Stimulated activated CD8-positive, alpha-beta memory T cell treated with anti-CD3 and anti-CD28 coated beads, Interleukin-4, amount 100 ng/mL, for 48 hours (primary cell): Measurements from ENCODE around the gene SSPN.
A peak's percentile ranks its signal among the peaks of the same experiment; 100 is the strongest.

Experiments
- DNase-seq: peaks from one replicate; pipeline ENCODE4 v3.0.0-alpha.2; 2020

The SSPN gene

GRCh38 chr12:26188127-26188526 is 7.2 kb upstream of the SSPN start:
- no peak for DNase-seq

GRCh38 chr12:26188641-26189040 is 6.7 kb upstream of the SSPN start:
- DNase-seq = no peak

- no peak for DNase-seq
Measured at GRCh38 chr12:26192142-26192541, 3.2 kb upstream of the SSPN start.

- DNase-seq = no peak
Measured at GRCh38 chr12:26193539-26193938, 1.8 kb upstream of the SSPN start.

GRCh38 chr12:26195641-26196420 is 458 bp downstream of the SSPN start:
- DNase-seq = peak; percentile 30

- no peak for DNase-seq
Measured at GRCh38 chr12:26196421-26196716, 996 bp downstream of the SSPN start.

- DNase-seq = no peak
Measured at GRCh38 chr12:26197832-26198231, 2.5 kb downstream of the SSPN start.

GRCh38 chr12:26198742-26199141 is 3.4 kb downstream of the SSPN start:
- no peak for DNase-seq

- no peak for DNase-seq
Measured at GRCh38 chr12:26203167-26203780, 7.9 kb downstream of the SSPN start.

GRCh38 chr12:26204612-26205289 is 9.4 kb downstream of the SSPN start:
- no peak for DNase-seq

GRCh38 chr12:26205298-26205697 is 9.9 kb downstream of the SSPN start:
- no peak for DNase-seq

- no peak for DNase-seq
Measured at GRCh38 chr12:26205941-26206340, 10.6 kb downstream of the SSPN start.

- DNase-seq = no peak
Measured at GRCh38 chr12:26211331-26211730, 16.0 kb downstream of the SSPN start.

- no peak for DNase-seq
Measured at GRCh38 chr12:26212396-26212795, 17.0 kb downstream of the SSPN start.

- DNase-seq = no peak
Measured at GRCh38 chr12:26212988-26213387, 17.6 kb downstream of the SSPN start.

GRCh38 chr12:26214121-26214520 is 18.7 kb downstream of the SSPN start:
- no peak for DNase-seq

- no peak for DNase-seq
Measured at GRCh38 chr12:26219736-26220135, 24.4 kb downstream of the SSPN start.

GRCh38 chr12:26224657-26225056 is 29.3 kb downstream of the SSPN start:
- DNase-seq = no peak

- no peak for DNase-seq
Measured at GRCh38 chr12:26226122-26226521, 30.7 kb downstream of the SSPN start.

GRCh38 chr12:26226629-26227360 is 31.4 kb downstream of the SSPN start:
- DNase-seq = no peak

GRCh38 chr12:26227361-26227745 is 32.0 kb downstream of the SSPN start:
- DNase-seq = no peak

GRCh38 chr12:26229910-26230309 is 34.5 kb downstream of the SSPN start:
- DNase-seq = no peak

GRCh38 chr12:26231470-26231869 is 36.1 kb downstream of the SSPN start:
- DNase-seq = no peak

- DNase-seq = no peak
Measured at GRCh38 chr12:26231921-26232320, 36.5 kb downstream of the SSPN start.
